K562 (cell line): ENCODE results near the gene NQO2. TPM values are rescaled to one million over a fixed set of nuclear protein-coding genes. Genes with fewer than 3 reads are reported as not detected.

Experiments used
- ASH1L ChIP-seq: fragments of 450-650 bp; IDR thresholded peaks from 2 replicates; pipeline ENCODE4 v1.6.1; 2018; ENCODE audit warnings: borderline replicate concordance, mild to moderate bottlenecking, low read depth; ENCODE audit not compliant: partially characterized antibody
- BRD4 ChIP-seq: fragments of 200-600 bp; sonication (generic); IDR thresholded peaks from 2 replicates; pipeline ENCODE4 v1.6.1; 2017; ENCODE audit warnings: inconsistent platforms
- CC2D1A ChIP-seq: fragments of 450-650 bp; IDR thresholded peaks from 2 replicates; pipeline ENCODE4 v1.6.1; 2017; ENCODE audit warnings: mild to moderate bottlenecking
- CEBPB ChIP-seq: fragments of 450-650 bp; IDR thresholded peaks from 2 replicates; pipeline ENCODE4 v1.6.1; 2016; ENCODE audit warnings: missing genetic modification characterization, missing compliant biosample characterization
- E4F1 ChIP-seq: fragments of 250-450 bp; sonication (Bioruptor Pico); IDR thresholded peaks from 2 replicates; pipeline ENCODE4 v1.5.0; 2021; ENCODE audit warnings: mild to moderate bottlenecking, borderline replicate concordance
- HDAC8 ChIP-seq: fragments of 450-650 bp; IDR thresholded peaks from 2 replicates; pipeline ENCODE4 v1.6.1; 2016; ENCODE audit warnings: mild to moderate bottlenecking, missing genetic modification characterization, moderate library complexity, missing compliant biosample characterization
- NCOA1 ChIP-seq: fragments of 450-650 bp; IDR thresholded peaks from 2 replicates; pipeline ENCODE4 v1.6.1; 2016; ENCODE audit warnings: low read depth
- OTX1 ChIP-seq: fragments of 450-650 bp; formaldehyde crosslinking; IDR thresholded peaks from 2 replicates; pipeline ENCODE4 v1.4.0; 2022; ENCODE audit warnings: mild to moderate bottlenecking
- RBBP5 ChIP-seq: fragments of 200-600 bp; sonication (generic); IDR thresholded peaks from 2 replicates; pipeline ENCODE4 v1.6.1; 2012; ENCODE audit warnings: borderline replicate concordance, mild to moderate bottlenecking, low read length, control low read depth, inconsistent platforms; ENCODE audit not compliant: insufficient read depth, poor library complexity, severe bottlenecking
- SNAPC5 ChIP-seq: fragments of 250-450 bp; sonication (Bioruptor Pico); IDR thresholded peaks from 2 replicates; pipeline ENCODE4 v1.8.0; 2021; ENCODE audit warnings: moderate library complexity, mild to moderate bottlenecking, inconsistent platforms
- TSC22D4 ChIP-seq: fragments of 450-650 bp; IDR thresholded peaks from 2 replicates; pipeline ENCODE4 v1.6.1; 2016; ENCODE audit warnings: missing genetic modification characterization, missing biosample characterization, control low read depth
- TSHZ1 ChIP-seq: fragments of 250-450 bp; sonication (Bioruptor Pico); IDR thresholded peaks from 2 replicates; pipeline ENCODE4 v1.4.0; 2020; ENCODE audit warnings: mild to moderate bottlenecking, moderate library complexity
- ZC3H4 ChIP-seq: sonication (generic); formaldehyde crosslinking; IDR thresholded peaks from 2 replicates; pipeline ENCODE4 v1.9.0; 2021; ENCODE audit warnings: missing genetic modification reagents, borderline replicate concordance
- ZFP91 ChIP-seq: sonication (generic); formaldehyde crosslinking; IDR thresholded peaks from 2 replicates; pipeline ENCODE4 v1.8.0; 2022; ENCODE audit warnings: mild to moderate bottlenecking, missing genetic modification reagents
- ZNF24 ChIP-seq: fragments of 450-650 bp; IDR thresholded peaks from 2 replicates; pipeline ENCODE4 v1.6.1; 2016
- ZNF253 ChIP-seq: fragments of 250-450 bp; sonication (Bioruptor Pico); conservative IDR thresholded peaks from 2 replicates; pipeline ENCODE4 v1.6.1; 2021; ENCODE audit warnings: mild to moderate bottlenecking
- ZNF280B ChIP-seq: fragments of 250-450 bp; sonication (Bioruptor Pico); IDR thresholded peaks from 2 replicates; pipeline ENCODE4 v1.5.1; 2021; ENCODE audit warnings: mild to moderate bottlenecking
- ZNF583 ChIP-seq: fragments of 250-450 bp; sonication (Bioruptor Pico); IDR thresholded peaks from 2 replicates; pipeline ENCODE4 v1.4.0; 2020
- ZNF75A ChIP-seq: fragments of 450-650 bp; formaldehyde crosslinking; IDR thresholded peaks from 2 replicates; pipeline ENCODE4 v1.4.0; 2020; ENCODE audit warnings: mild to moderate bottlenecking
- ZNF830 ChIP-seq: fragments of 250-450 bp; sonication (Bioruptor Pico); IDR thresholded peaks from 2 replicates; pipeline ENCODE4 v1.5.0; 2021; ENCODE audit warnings: mild to moderate bottlenecking
- polyA plus RNA-seq, 8 experiments: library from polyadenylated mRNA; depleted of rRNA in 4 of 8; stranded (reverse) in 5 of 8; unstranded in 3 of 8; fragments of >200 nt; fragmentation: Nextera tagmentation in 2 of 8; fragmentation: Illumina TruSeq in 1 of 8; extraction: Ambion mirVana in 2 of 8; extraction: Trizol in 1 of 8; gene quantifications; 2 replicates each; pipeline versions ENCODE4 v1.2.1 to v1.2.3, GENCODE V29; 2011 to 2014; ENCODE audit warnings: inconsistent platforms in 1 of 8, missing spikeins in 1 of 8
- total RNA-seq, 7 experiments: library from RNA; depleted of rRNA in 6 of 7; stranded (reverse); fragments of >200 nt in 6 of 7; fragmentation: Illumina TruSeq in 2 of 7; extraction: Trizol in 2 of 7; gene quantifications; 2 replicates each; pipeline versions ENCODE4 v1.2.1 to v1.2.3, GENCODE V29; 2011 to 2021; ENCODE audit warnings: low replicate concordance in 1 of 7

The NQO2 gene
- total and polyA plus RNA-seq, 9 of the 15 experiments (the other 6 are each of a cell fraction or from before 2014, with no cell fraction given), result 54.6 to 214 (median 116) TPM

GRCh38 chr6:2979819-2980464 lies 19.8 kb upstream of the NQO2 start (continued):
- TF ChIP-seq SNAPC5 (CRISPR knock-in tag), result 0 out of 2 replicates have a peak, but pooled peaks have one; percentile 34
- peak; percentile 79; the same call in 1 of the 2 replicates for TF ChIP-seq ZNF75A (CRISPR knock-in tag)
- TF ChIP-seq E4F1 (CRISPR knock-in tag), result no peak; the same call in 1 of the 2 replicates
- no peak for TF ChIP-seq OTX1 (CRISPR knock-in tag)
- TF ChIP-seq ZNF253 (CRISPR knock-in tag), result no peak
- no peak for TF ChIP-seq ZNF24
- no peak for TF ChIP-seq ZNF830 (CRISPR knock-in tag)
- peak; percentile 96 for TF ChIP-seq HDAC8 (tag)
- no peak for TF ChIP-seq TSC22D4 (tag)
- TF ChIP-seq ZFP91, result no peak
- no peak for TF ChIP-seq RBBP5
- TF ChIP-seq ZC3H4 (CRISPR knock-in tag), result no peak
- TF ChIP-seq CEBPB (tag), result no peak
- TF ChIP-seq ZNF583, result peak; percentile 96
- TF ChIP-seq TSHZ1 (CRISPR knock-in tag), result peak; percentile 94
- 0 out of 2 replicates have a peak, but pooled peaks have one; percentile 37 for TF ChIP-seq NCOA1
- no peak for TF ChIP-seq CC2D1A
- TF ChIP-seq ASH1L, result no peak
- no peak for TF ChIP-seq BRD4
- no peak for TF ChIP-seq ZNF280B (CRISPR knock-in tag)
